Renal cortical epithelial cell (primary cell): Measurements from ENCODE around the gene UBA7. TPM values are rescaled to one million over a fixed set of nuclear protein-coding genes. Genes with fewer than 3 reads are reported as not detected.
"Not testable (repeated sequence)": the region's sequence is repeated elsewhere in the genome, so short reads cannot be mapped to it uniquely, and the experiment has no call there.

Source experiments
- DNase-seq: peaks from one replicate; pipeline ENCODE4 v3.0.0-alpha.2; 2011; ENCODE audit warnings: low read depth
- total RNA-seq: library from RNA; depleted of rRNA; stranded (reverse); fragments of >200 nt; gene quantifications from 2 replicates; pipeline ENCODE4 v1.2.3, GENCODE V29; 2014

UBA7 gene
- total RNA-seq, 1 donor from 2014 or later: 25.1 TPM

- not testable (repeated sequence) for DNase-seq
Observed at GRCh38 chr3:49782277-49782676, 31.5 kb downstream of the UBA7 start.

- DNase-seq: no peak
Observed at GRCh38 chr3:49781415-49782199, 32.1 kb downstream of the UBA7 start.

- DNase-seq: not testable (repeated sequence)
Observed at GRCh38 chr3:49780975-49781365, 32.8 kb downstream of the UBA7 start.

GRCh38 chr3:49780080-49780974 is 33.4 kb downstream of the UBA7 start:
- no peak for DNase-seq

- no peak for DNase-seq
Observed at GRCh38 chr3:49779358-49780079, 34.2 kb downstream of the UBA7 start.

GRCh38 chr3:49776101-49776500 is 37.7 kb downstream of the UBA7 start:
- not testable (repeated sequence) for DNase-seq

- DNase-seq: no peak
Observed at GRCh38 chr3:49775538-49775937, 38.2 kb downstream of the UBA7 start.

GRCh38 chr3:49772703-49773102 is 41.0 kb downstream of the UBA7 start:
- no peak for DNase-seq

GRCh38 chr3:49771340-49771938 is 42.3 kb downstream of the UBA7 start:
- no peak for DNase-seq

GRCh38 chr3:49769926-49770325 is 43.8 kb downstream of the UBA7 start:
- DNase-seq: no peak

- no peak for DNase-seq
Observed at GRCh38 chr3:49769286-49769915, 44.4 kb downstream of the UBA7 start.

- DNase-seq: no peak
Observed at GRCh38 chr3:49763981-49764380, 49.8 kb downstream of the UBA7 start.

GRCh38 chr3:49761661-49762060 is 52.1 kb downstream of the UBA7 start:
- DNase-seq: no peak

GRCh38 chr3:49759226-49759625 is 54.5 kb downstream of the UBA7 start:
- DNase-seq: no peak

GRCh38 chr3:49757197-49757596 is 56.6 kb downstream of the UBA7 start:
- DNase-seq: no peak

- no peak for DNase-seq
Observed at GRCh38 chr3:49756036-49756435, 57.7 kb downstream of the UBA7 start.

Other genes with a start within 250 kb of the UBA7 start
- 233 and 345 TPM in 2 replicates for gene APEH, start 139.6 kb downstream of the UBA7 start, total RNA-seq
- 2.3 and 11.7 TPM in 2 replicates for gene MST1, start 124.5 kb downstream of the UBA7 start, total RNA-seq
- 11.8 and 36.9 TPM in 2 replicates for gene RNF123, start 124.4 kb downstream of the UBA7 start, total RNA-seq
- not detected in 2 replicates for gene AMIGO3, start 94.3 kb downstream of the UBA7 start, total RNA-seq
- gene GMPPB, start 90.0 kb downstream of the UBA7 start, total RNA-seq: 34.8 and 53.7 TPM in 2 replicates
- 31.4 and 78.5 TPM in 2 replicates for gene IP6K1, start 27.4 kb downstream of the UBA7 start, total RNA-seq
- gene CDHR4, start 14.1 kb downstream of the UBA7 start, total RNA-seq: not detected in 2 replicates
- 0.15 and 0.17 TPM in 2 replicates for gene INKA1, start 10.7 kb downstream of the UBA7 start, total RNA-seq
- 1.6 and 2.8 TPM in 2 replicates for gene TRAIP, start 42.6 kb upstream of the UBA7 start, total RNA-seq
- under 0.01 TPM in 1 of 2 replicates, not detected in the other for gene CAMKV, start 56.0 kb upstream of the UBA7 start, total RNA-seq
- 1.6 and 5.7 TPM in 2 replicates for gene MST1R, start 89.9 kb upstream of the UBA7 start, total RNA-seq
- 9.9 and 10.8 TPM in 2 replicates for gene MON1A, start 115.9 kb upstream of the UBA7 start, total RNA-seq
- 26.6 and 58.4 TPM in 2 replicates for gene RBM6, start 126.2 kb upstream of the UBA7 start, total RNA-seq